HL-60 (cell line): Measurements from ENCODE around the gene PTPN3.

Experiments used
- GABPA ChIP-seq: IDR thresholded peaks from 2 replicates; pipeline ENCODE4 v1.6.1; 2012; ENCODE audit warnings: low read depth
- POLR2AphosphoS5 ChIP-seq: IDR thresholded peaks from 2 replicates; pipeline ENCODE4 v1.6.1; 2012; ENCODE audit warnings: low read depth

DNA sequence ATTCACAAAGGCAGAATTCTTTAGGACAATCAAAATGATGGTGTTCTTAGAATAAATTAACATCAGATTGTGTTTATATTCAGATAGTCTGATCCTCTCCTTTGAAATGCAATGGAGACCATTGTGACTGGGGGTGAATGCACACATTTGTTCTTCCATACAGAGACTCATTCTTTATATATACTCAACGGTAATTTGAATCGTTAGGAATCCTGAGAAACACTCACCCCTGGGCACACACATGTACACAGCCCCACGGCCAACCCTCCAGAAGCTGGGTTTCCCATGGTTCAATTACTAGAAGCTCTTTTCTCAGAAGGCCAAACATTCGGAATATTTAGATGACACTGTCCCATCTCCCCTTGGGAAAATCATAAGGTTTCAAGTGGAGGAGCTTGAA, 119.8 kb downstream of the PTPN3 start:
- TF ChIP-seq POLR2AphosphoS5 (no peak), GABPA (no peak)
